Loucy (cell line): Measurements from ENCODE around the gene PSMB2.

ENCODE experiments used
- H2AFZ ChIP-seq: fragments of 200-600 bp; sonication (generic); 2 replicates; pipeline ENCODE4 v1.6.0; 2016; ENCODE audit warnings: antibody characterized with exemption, mild to moderate bottlenecking, low read length, moderate library complexity
- H3F3A ChIP-seq: fragments of 200-600 bp; 2 replicates; pipeline ENCODE4 v1.6.0; 2016; ENCODE audit warnings: antibody characterized with exemption, low read depth, mild to moderate bottlenecking
- H3K27me3 ChIP-seq: fragments of 200-600 bp; sonication (generic); 2 replicates; pipeline ENCODE4 v1.6.1; 2014; ENCODE audit warnings: low read length, mild to moderate bottlenecking; ENCODE audit not compliant: insufficient read depth, poor library complexity, severe bottlenecking
- H3K36me3 ChIP-seq: fragments of 200-600 bp; sonication (generic); 2 replicates; pipeline ENCODE4 v1.6.1; 2016; ENCODE audit warnings: low read length; ENCODE audit not compliant: insufficient read depth
- H3K4me1 ChIP-seq: fragments of 200-600 bp; sonication (generic); 2 replicates; pipeline ENCODE4 v1.5.1; 2014; ENCODE audit warnings: low read length, mild to moderate bottlenecking; ENCODE audit not compliant: insufficient read depth, poor library complexity, severe bottlenecking
- H3K4me2 ChIP-seq: fragments of 200-600 bp; sonication (generic); 2 replicates; pipeline ENCODE4 v1.6.0; 2014; ENCODE audit warnings: antibody characterized with exemption, low read length, low read depth, mild to moderate bottlenecking; ENCODE audit not compliant: poor library complexity, severe bottlenecking
- H3K4me3 ChIP-seq: fragments of 200-600 bp; sonication (generic); 2 replicates; pipeline ENCODE4 v1.5.1; 2014; ENCODE audit warnings: low read length, mild to moderate bottlenecking, mixed read lengths; ENCODE audit not compliant: poor library complexity, severe bottlenecking
- H3K79me2 ChIP-seq: fragments of 200-600 bp; sonication (generic); 2 replicates; pipeline ENCODE4 v1.6.1; 2014; ENCODE audit warnings: low read length; ENCODE audit not compliant: insufficient read depth
- H3K9ac ChIP-seq: fragments of 200-600 bp; sonication (generic); 2 replicates; pipeline ENCODE4 v1.6.0; 2014; ENCODE audit warnings: mild to moderate bottlenecking, low read depth, low read length, moderate library complexity; ENCODE audit not compliant: poor library complexity, severe bottlenecking
- H3K9me2 ChIP-seq: fragments of 200-600 bp; sonication (generic); replicated peaks from 2 replicates; pipeline ENCODE4 v1.6.1; 2016; ENCODE audit warnings: low read depth, low read length, mixed read lengths
- H3K9me3 ChIP-seq: fragments of 200-600 bp; sonication (generic); 2 replicates; pipeline ENCODE4 v1.6.1; 2014; ENCODE audit warnings: mild to moderate bottlenecking, antibody characterized with exemption, low read length, low read depth; ENCODE audit not compliant: insufficient read depth
- H4K20me1 ChIP-seq: fragments of 200-600 bp; sonication (generic); 2 replicates; pipeline ENCODE4 v1.6.0; 2014; ENCODE audit warnings: antibody characterized with exemption, low read length, mild to moderate bottlenecking; ENCODE audit not compliant: insufficient read depth, poor library complexity, severe bottlenecking
- CTCF ChIP-seq: fragments of 200-600 bp; sonication (generic); conservative IDR thresholded peaks from 2 replicates; pipeline ENCODE4 v1.5.1; 2014; ENCODE audit warnings: mild to moderate bottlenecking, antibody characterized with exemption, low read length
- EZH2phosphoT487 ChIP-seq: fragments of 200-600 bp; IDR thresholded peaks from 2 replicates; pipeline ENCODE4 v1.6.1; 2018; ENCODE audit warnings: antibody characterized with exemption, mild to moderate bottlenecking, moderate library complexity, borderline replicate concordance

PSMB2 gene

GRCh38 chr1:35615440-35615839, 25.9 kb downstream of the PSMB2 start:
- no peaks in the 10 kb centered on the region for H3K9me2 ChIP-seq
- H3K79me2 ChIP-seq, result peaks cover 36% of the 10 kb centered on the region; the same call in 1 of the 2 replicates
- H3K4me3 ChIP-seq, result no peak overlapping the region
- no peak overlapping the region for H2AFZ ChIP-seq
- peaks cover 10% of the 10 kb centered on the region for H4K20me1 ChIP-seq
- no peak overlapping the region for H3K4me2 ChIP-seq
- no peaks in the 10 kb centered on the region for H3K27me3 ChIP-seq
- no peaks in the 10 kb centered on the region for H3F3A ChIP-seq
- TF ChIP-seq EZH2phosphoT487 (no peak), CTCF (no peak)
- no peaks in the 10 kb centered on the region for H3K4me1 ChIP-seq
- no peaks in the 10 kb centered on the region for H3K9me3 ChIP-seq
- H3K36me3 ChIP-seq, result peaks cover 76% of the 10 kb centered on the region
- H3K9ac ChIP-seq, result no peak overlapping the region

GRCh38 chr1:35611655-35612054, 29.7 kb downstream of the PSMB2 start:
- peaks cover 30% of the 10 kb centered on the region for H3K79me2 ChIP-seq
- H3K4me2 ChIP-seq, result no peak overlapping the region
- H3K4me1 ChIP-seq, result no peaks in the 10 kb centered on the region
- TF ChIP-seq CTCF, result no peak
- TF ChIP-seq EZH2phosphoT487, result no peak
- H3K9ac ChIP-seq, result no peak overlapping the region
- H3K9me3 ChIP-seq, result no peaks in the 10 kb centered on the region
- no peaks in the 10 kb centered on the region for H3K9me2 ChIP-seq
- no peak overlapping the region for H2AFZ ChIP-seq
- no peaks in the 10 kb centered on the region for H3F3A ChIP-seq
- no peak overlapping the region for H3K4me3 ChIP-seq
- peaks cover 7% of the 10 kb centered on the region for H4K20me1 ChIP-seq
- H3K36me3 ChIP-seq, result peaks cover 89% of the 10 kb centered on the region
- H3K27me3 ChIP-seq, result no peaks in the 10 kb centered on the region

GRCh38 chr1:35605867-35606182, 35.5 kb downstream of the PSMB2 start:
- H3K4me2 ChIP-seq, result no peak overlapping the region
- H3K4me1 ChIP-seq, result no peaks in the 10 kb centered on the region
- H3K4me3 ChIP-seq, result no peak overlapping the region
- TF ChIP-seq EZH2phosphoT487 (no peak), CTCF (no peak)
- no peaks in the 10 kb centered on the region for H3K9me2 ChIP-seq
- H3K9me3 ChIP-seq, result no peaks in the 10 kb centered on the region
- H3K79me2 ChIP-seq, result peaks cover 13% of the 10 kb centered on the region
- no peak overlapping the region for H3K9ac ChIP-seq
- no peak overlapping the region for H2AFZ ChIP-seq
- no peaks in the 10 kb centered on the region for H3F3A ChIP-seq
- H4K20me1 ChIP-seq, result no peaks in the 10 kb centered on the region
- peaks cover 92% of the 10 kb centered on the region for H3K36me3 ChIP-seq
- H3K27me3 ChIP-seq, result no peaks in the 10 kb centered on the region
